Lower leg skin (tissue), 4 donors: ENCODE results near the gene CTSW. TPM values are rescaled to one million over a fixed set of nuclear protein-coding genes. Genes with fewer than 3 reads are reported as not detected.
A peak's percentile ranks its signal among the peaks of the same experiment; 100 is the strongest.
"Not testable (repeated sequence)": the region's sequence is repeated elsewhere in the genome, so short reads cannot be mapped to it uniquely, and the experiment has no call there.

Experiments
- DNase-seq, 2 donors: peaks; one replicate each; pipeline ENCODE4 v3.0.0-alpha.2; 2019; ENCODE audit warnings: low spot score in 2 of 2
- H3K4me3 ChIP-seq: fragments of 200-600 bp; sonication (generic); 2 replicates; pipeline ENCODE4 v1.5.1; 2017; ENCODE audit warnings: mild to moderate bottlenecking, low read depth; ENCODE audit not compliant: poor library complexity, severe bottlenecking
- CTCF ChIP-seq, 3 donors: fragments of 450-650 bp; IDR thresholded peaks; one replicate each; pipeline ENCODE4 v1.5.1; 2016; ENCODE audit warnings: antibody characterized with exemption in 3 of 3, mild to moderate bottlenecking in 3 of 3, moderate library complexity in 2 of 3
- POLR2A ChIP-seq, 2 donors: fragments of 450-650 bp; IDR thresholded peaks; one replicate each; pipeline ENCODE4 v1.6.1; 2016 to 2017; ENCODE audit warnings: antibody characterized with exemption in 2 of 2, mild to moderate bottlenecking in 1 of 2, moderate library complexity in 1 of 2
- WGBS, 2 donors: methylation state at CpG; one replicate each; pipeline ENCODE4 v1.1.5; 2018; 5-methylcytosine and 5-hydroxymethylcytosine counted together
- intact Hi-C: fragments of 100-400 bp; cut with DNase I; formaldehyde crosslinking; loops from one replicate; pipeline ENCODE4 v1.15.0; 2023; ENCODE audit warnings: low total_unique reads
- total RNA-seq, 4 donors: library from RNA; depleted of rRNA; stranded (reverse); fragments of >200 nt; gene quantifications; one replicate each; pipeline ENCODE4 v1.1.0, GENCODE V29; 2016

The CTSW gene
- total RNA-seq: under 1 TPM in 3 of 4 donors, not detected in 1; 0.29 to 0.55 (median 0.29) TPM

- intact Hi-C loops: loop anchor here (5.0 kb wide), 1 partner anchor 108 kb away; no protein-coding TSS in a partner anchor
- 44 to 47% methylated on average over 7 of the region's 7 CpGs for WGBS, 2 donors
- no peak for TF ChIP-seq CTCF (IDR thresholded peaks at IDR 0.05)
- TF ChIP-seq POLR2A (IDR thresholded peaks at IDR 0.05): no peak
- no peak for DNase-seq
- no peak within 1 kb of the TSS for H3K4me3 ChIP-seq
Measured at GRCh38 chr11:65879617-65880016, at the start of gene CTSW. CTSW (plus strand) TSS chr11:65879837; CDS start chr11:65879855, 18 bp downstream.

- intact Hi-C loops, H3K4me3 ChIP-seq, DNase-seq: not testable (repeated sequence)
Measured at GRCh38 chr11:65832231-65832630, 47.4 kb upstream of the CTSW start.

GRCh38 chr11:65833297-65834030 lies 46.2 kb upstream of the CTSW start, which contains the start of gene SNX32:
SNX32 (plus strand) TSS chr11:65833963; CDS start chr11:65834066, 103 bp downstream.
- TF ChIP-seq POLR2A (IDR thresholded peaks at IDR 0.05) (no peak), CTCF (IDR thresholded peaks at IDR 0.05) (no peak)
- DNase-seq: peak; percentile 95 to 100
- intact Hi-C loops: no loop called here
- WGBS, 2 donors: 3% methylated on average over 40 to 60 of the region's 63 CpGs
- H3K4me3 ChIP-seq: peak within 1 kb of the TSS; percentile 36

- 57% methylated on average over 6 of the region's 6 CpGs for WGBS, 2 donors
- TF ChIP-seq CTCF (IDR thresholded peaks at IDR 0.05): no peak
- TF ChIP-seq POLR2A (IDR thresholded peaks at IDR 0.05): no peak
- no peak for DNase-seq
- no peak overlapping the region for H3K4me3 ChIP-seq
- intact Hi-C loops: no loop called here
Measured at GRCh38 chr11:65834202-65834601, 45.4 kb upstream of the CTSW start.

- intact Hi-C loops: no loop called here
- DNase-seq: no peak
- H3K4me3 ChIP-seq: no peak overlapping the region
- TF ChIP-seq POLR2A (IDR thresholded peaks at IDR 0.05): no peak
- TF ChIP-seq CTCF (IDR thresholded peaks at IDR 0.05): no peak
- WGBS, 2 donors: 85 to 89% methylated on average over 4 of the region's 4 CpGs
Measured at GRCh38 chr11:65842144-65842543, 37.5 kb upstream of the CTSW start.

- no peak overlapping the region for H3K4me3 ChIP-seq
- TF ChIP-seq POLR2A (IDR thresholded peaks at IDR 0.05) (no peak), CTCF (IDR thresholded peaks at IDR 0.05) (no peak)
- intact Hi-C loops: no loop called here
- 87 to 90% methylated on average over 3 of the region's 3 CpGs for WGBS, 2 donors
- DNase-seq: no peak
Measured at GRCh38 chr11:65843811-65844210, 35.8 kb upstream of the CTSW start.
